ENCODE results near the gene SIL1. TPM values are rescaled to one million over a fixed set of nuclear protein-coding genes. Genes with fewer than 3 reads are reported as not detected.

Gene SIL1
- total and polyA plus RNA-seq, 2 of the 4 experiments (the other 2 are of a cell fraction) = 56.1 to 66.0 TPM

GRCh38 chr5:139214646-139215045, 16.5 kb upstream of the SIL1 start:
- H2AK5ac ChIP-seq (ENCODE audit: low read depth, low read length) = no peak overlapping the region
- no peak overlapping the region for H3K27ac ChIP-seq (ENCODE audit: insufficient read depth, low read length)
- no peak for TF ChIP-seq RAD21 (IDR thresholded peaks at IDR 0.05; ENCODE audit: low read length)
- no peak for TF ChIP-seq RCOR1 (IDR thresholded peaks at IDR 0.05; ENCODE audit: insufficient replicate concordance, low read length)
- TF ChIP-seq, protein P1, sequence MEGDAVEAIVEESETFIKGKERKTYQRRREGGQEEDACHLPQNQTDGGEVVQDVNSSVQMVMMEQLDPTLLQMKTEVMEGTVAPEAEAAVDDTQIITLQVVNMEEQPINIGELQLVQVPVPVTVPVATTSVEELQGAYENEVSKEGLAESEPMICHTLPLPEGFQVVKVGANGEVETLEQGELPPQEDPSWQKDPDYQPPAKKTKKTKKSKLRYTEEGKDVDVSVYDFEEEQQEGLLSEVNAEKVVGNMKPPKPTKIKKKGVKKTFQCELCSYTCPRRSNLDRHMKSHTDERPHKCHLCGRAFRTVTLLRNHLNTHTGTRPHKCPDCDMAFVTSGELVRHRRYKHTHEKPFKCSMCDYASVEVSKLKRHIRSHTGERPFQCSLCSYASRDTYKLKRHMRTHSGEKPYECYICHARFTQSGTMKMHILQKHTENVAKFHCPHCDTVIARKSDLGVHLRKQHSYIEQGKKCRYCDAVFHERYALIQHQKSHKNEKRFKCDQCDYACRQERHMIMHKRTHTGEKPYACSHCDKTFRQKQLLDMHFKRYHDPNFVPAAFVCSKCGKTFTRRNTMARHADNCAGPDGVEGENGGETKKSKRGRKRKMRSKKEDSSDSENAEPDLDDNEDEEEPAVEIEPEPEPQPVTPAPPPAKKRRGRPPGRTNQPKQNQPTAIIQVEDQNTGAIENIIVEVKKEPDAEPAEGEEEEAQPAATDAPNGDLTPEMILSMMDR (conservative IDR thresholded peaks at IDR 0.05; ENCODE audit: low read depth, low read length) = no peak
- no peak for TF ChIP-seq MAFK (IDR thresholded peaks at IDR 0.05; ENCODE audit: low read depth, low read length)
- TF ChIP-seq POLR2A (IDR thresholded peaks at IDR 0.05; ENCODE audit: low read depth, low read length) = no peak
- H2AFZ ChIP-seq (replicated peaks; ENCODE audit: low read length, poor library complexity) = no peak overlapping the region
- no peak overlapping the region for H3K4me3 ChIP-seq (ENCODE audit: insufficient read depth, low read depth, low read length)
- H2BK15ac ChIP-seq (ENCODE audit: low read depth, low read length) = no peak overlapping the region
- H2AK9ac ChIP-seq (replicated peaks; ENCODE audit: low read depth, low read length, poor library complexity) = no peak overlapping the region
- in situ Hi-C loops (cut with MboI; ENCODE audit: low sequenced_read_pairs) (no loop called here), dilution Hi-C loops (cut with HindIII; ENCODE audit: low sequenced_read_pairs, unreplicated experiment) (no loop called here), intact Hi-C loops (cut with micrococcal nuclease) (no loop called here)
- H4K8ac ChIP-seq (ENCODE audit: low read depth in 2 of 2, low read length in 2 of 2) = no peak overlapping the region
- H3K9me3 ChIP-seq (ENCODE audit: control insufficient read depth, insufficient read depth, low read length) = 0 out of 2 replicates have a peak, but pooled peaks cover 1% of the 10 kb centered on the region
- H3K36me3 ChIP-seq (ENCODE audit: control insufficient read depth, insufficient read depth, low read length) = no peaks in the 10 kb centered on the region
- peaks cover 8% of the 10 kb centered on the region for H3K27me3 ChIP-seq (ENCODE audit: control insufficient read depth, insufficient read depth, low read length)
- H3K18ac ChIP-seq (ENCODE audit: low read depth, low read length) = no peak overlapping the region
- H3K4me2 ChIP-seq (ENCODE audit: low read depth, low read length) = no peak overlapping the region
- CTCF ChIA-PET = interaction anchor here (1.0 kb wide), 1 partner anchor 12 kb away, joined by 4 read pairs; no protein-coding TSS in a partner anchor
- no peak overlapping the region for H4K91ac ChIP-seq (ENCODE audit: insufficient read depth, low read depth, low read length)
- no TSS peak for BruUV-seq (replicated peaks)
- no peak overlapping the region for H3K23ac ChIP-seq (ENCODE audit: low read depth, low read length)
- ATAC-seq (ENCODE audit: low read depth) = no peak
- no CpG with 5 or more reads among the region's 2 CpGs for WGBS, 2 experiments (ENCODE audit: extremely low coverage in 2 of 2, insufficient read length in 1 of 2)
- no peak overlapping the region for H3K4ac ChIP-seq (ENCODE audit: low read depth, low read length)
- H2BK120ac ChIP-seq (ENCODE audit: low read depth, low read length) = no peak overlapping the region
- no peak overlapping the region for H3K56ac ChIP-seq (ENCODE audit: extremely low read depth, insufficient read depth, low read length)
- H3K9ac ChIP-seq (ENCODE audit: low read depth, low read length) = no peak overlapping the region
- H4K5ac ChIP-seq (ENCODE audit: low read depth, low read length) = no peak overlapping the region
- H3K9me1 ChIP-seq (ENCODE audit: insufficient read depth, low read length) = no peaks in the 10 kb centered on the region
- no peaks in the 10 kb centered on the region for H4K20me1 ChIP-seq (ENCODE audit: insufficient read depth, low read length)
- no peak overlapping the region for H2BK5ac ChIP-seq (ENCODE audit: low read depth, low read length, poor library complexity, severe bottlenecking)
- no peak overlapping the region for H3K14ac ChIP-seq (replicated peaks; ENCODE audit: low read depth, low read length)
- POLR2A ChIA-PET (ENCODE audit: unreplicated experiment) = no interaction called here
- no peak for DNase-seq
- no peaks in the 10 kb centered on the region for H3K79me1 ChIP-seq (ENCODE audit: low read depth in 1 of 2, low read length in 2 of 2)
- H3K4me1 ChIP-seq (ENCODE audit: control insufficient read depth, insufficient read depth, low read length) = no peaks in the 10 kb centered on the region
- H2BK20ac ChIP-seq (ENCODE audit: low read depth, low read length) = no peak overlapping the region
